Ramos (cell line): ENCODE data around the gene LYRM2.
"Not testable (repeated sequence)": the region's sequence is repeated elsewhere in the genome, so short reads cannot be mapped to it uniquely, and the experiment has no call there.

Experiments
- in situ Hi-C: fragments of 300-500 bp; cut with MboI; formaldehyde crosslinking; loops from one replicate; pipeline ENCODE4 v1.14.3; 2022; ENCODE audit warnings: low sequenced_read_pairs; ENCODE audit not compliant: unreplicated experiment

LYRM2 gene

DNA sequence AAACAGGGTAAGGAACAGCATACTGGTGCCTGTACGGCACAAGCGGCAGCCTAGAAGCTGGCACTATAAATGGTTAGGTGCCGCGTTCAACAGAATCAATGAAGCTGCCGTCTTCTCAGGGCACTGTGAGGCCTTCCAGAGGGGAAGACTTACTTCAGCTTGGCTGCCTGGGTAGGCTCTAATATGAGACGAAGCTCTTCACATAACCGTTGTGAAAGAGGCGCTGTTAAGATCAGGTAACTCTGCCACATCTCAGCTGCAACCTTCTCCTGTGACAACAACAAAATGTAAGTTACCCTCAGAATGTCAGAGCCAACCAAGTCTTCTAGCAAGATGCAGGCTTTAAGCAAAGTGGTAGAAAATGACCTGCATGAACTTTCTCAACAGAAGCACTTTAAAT lies 12.0 kb upstream of the LYRM2 start:
- in situ Hi-C loops = no loop called here

DNA sequence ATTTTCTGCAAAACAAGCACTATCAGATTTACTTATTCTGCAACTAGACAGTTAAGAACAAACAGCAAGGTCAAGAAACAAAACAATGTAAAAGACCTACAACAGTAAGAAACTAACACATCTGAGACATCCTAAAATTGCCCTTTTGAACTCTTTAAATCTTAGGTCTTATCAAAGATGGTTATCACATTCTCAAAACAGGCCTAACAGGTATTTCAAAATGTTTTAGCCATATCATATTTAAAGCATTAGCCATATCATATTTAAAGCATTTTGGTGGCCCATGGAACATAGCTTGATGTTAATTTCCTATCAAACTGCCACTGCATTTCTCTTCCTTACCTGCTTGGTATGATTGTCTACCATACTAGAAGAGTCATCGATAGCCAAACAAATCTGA lies 11.1 kb upstream of the LYRM2 start:
- in situ Hi-C loops = no loop called here

DNA sequence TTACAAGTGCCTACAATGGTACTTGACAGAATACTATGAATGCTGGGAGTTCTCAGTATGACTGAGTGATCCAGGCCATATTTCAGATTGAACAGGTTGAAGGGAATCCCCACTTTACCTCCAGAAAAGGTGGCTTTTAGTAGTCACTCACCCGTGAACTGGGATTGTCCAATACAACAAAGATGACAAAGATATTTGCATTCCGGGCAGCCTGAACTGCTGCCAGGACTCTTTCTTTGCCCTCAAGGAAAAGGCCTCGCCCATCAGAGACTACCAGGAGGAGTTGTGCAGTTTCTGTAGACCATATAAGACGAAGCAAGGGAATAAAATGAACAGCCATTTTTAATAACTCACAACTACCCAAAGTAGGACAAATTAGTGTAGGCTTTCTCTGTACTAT lies 6.3 kb upstream of the LYRM2 start:
- in situ Hi-C loops = no loop called here

DNA sequence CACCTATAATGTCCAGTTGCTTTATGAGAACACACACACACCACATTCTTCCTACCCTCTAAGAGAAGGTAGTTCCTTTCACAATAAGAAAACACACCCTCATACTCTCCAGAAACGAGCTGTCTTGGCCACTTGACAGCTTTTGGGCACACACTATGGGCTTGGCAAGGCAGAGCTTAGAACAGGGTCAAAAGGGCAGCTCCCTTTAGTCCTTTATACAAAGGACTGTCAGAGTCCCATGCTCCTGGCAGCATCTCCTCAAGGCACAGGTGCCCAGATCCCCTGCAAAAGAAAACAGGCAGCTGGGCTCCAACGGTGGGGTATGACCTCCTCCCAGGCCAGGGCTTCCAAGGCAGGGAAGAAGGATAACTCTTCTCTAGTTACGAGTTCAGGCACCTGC lies 4.9 kb upstream of the LYRM2 start:
- in situ Hi-C loops = no loop called here

DNA sequence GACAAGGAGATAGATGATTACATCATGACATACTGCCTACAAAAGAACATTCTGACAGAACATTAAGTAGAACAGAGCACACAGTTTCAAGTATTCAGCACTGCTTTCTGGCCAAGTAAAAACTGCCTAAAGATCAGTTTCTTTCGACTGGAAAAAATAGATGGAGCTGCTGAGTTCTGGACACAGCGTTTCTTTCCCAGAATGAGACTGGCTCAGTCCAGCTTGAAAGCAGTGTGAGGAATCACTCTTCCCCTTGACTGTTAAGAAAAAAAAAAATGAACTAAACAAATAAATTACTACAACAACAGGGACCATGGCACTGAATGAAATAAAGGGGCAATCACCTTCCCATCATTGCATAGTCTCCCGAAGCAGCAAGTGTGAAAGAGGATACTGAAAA lies 4.4 kb upstream of the LYRM2 start:
- in situ Hi-C loops = no loop called here

DNA sequence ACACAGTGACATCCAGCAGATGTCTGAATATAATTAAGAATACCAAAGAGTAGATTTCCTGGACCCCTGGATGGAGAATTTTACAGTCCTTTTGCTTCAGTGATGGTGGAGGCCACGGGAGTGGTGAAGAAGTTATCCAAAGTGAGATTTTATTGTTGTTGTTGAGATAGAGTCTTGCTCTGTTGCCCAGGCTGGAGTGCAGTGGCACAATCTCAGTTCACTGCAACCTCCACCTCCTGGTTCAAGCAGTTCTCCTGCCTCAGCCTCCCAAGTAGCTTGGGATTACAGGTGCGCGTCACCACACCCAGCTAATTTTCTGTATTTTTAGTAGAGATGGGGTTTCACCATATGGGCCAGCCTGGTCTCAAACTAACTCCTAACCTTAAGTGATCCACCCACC lies 3.0 kb upstream of the LYRM2 start:
- in situ Hi-C loops = not testable (repeated sequence)

DNA sequence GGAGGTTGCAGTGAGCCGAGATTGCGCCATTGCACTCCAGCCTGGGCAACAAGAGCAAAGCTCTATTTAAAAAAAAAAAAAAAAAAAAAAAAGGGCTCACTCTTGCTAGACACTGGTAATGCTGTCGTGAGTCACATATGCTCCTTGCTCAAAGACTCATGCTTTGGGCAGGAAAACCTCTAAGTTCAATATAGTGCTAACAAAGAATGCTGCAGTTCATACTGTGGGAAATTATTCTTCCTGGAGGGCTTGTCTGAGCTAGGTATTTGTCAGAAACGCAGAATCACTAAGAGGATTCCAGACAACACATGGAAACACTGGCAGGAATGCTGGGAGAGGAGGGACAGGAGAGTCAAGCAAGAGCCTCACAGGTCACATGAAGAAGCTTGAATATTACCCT lies 2.3 kb upstream of the LYRM2 start:
- in situ Hi-C loops = no loop called here

DNA sequence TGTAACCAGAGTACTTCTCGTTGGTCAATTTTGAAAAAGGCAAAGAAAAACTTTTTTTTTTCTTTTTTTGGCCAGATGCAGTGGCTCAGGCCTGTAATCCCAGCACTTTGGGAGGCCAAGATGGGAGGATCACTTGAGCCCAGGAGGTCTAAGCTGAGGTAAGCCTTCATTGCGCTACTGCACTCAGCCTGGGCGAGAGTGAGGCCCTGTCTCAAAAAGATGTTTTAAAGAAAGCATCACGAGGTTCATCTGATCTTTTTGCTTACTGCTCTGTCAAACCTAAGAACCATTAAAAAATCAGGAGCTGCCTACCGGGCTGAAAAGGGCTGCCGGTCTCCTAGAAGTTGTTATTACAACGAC lies 607 bp downstream of the LYRM2 start:
- in situ Hi-C loops = no loop called here

DNA sequence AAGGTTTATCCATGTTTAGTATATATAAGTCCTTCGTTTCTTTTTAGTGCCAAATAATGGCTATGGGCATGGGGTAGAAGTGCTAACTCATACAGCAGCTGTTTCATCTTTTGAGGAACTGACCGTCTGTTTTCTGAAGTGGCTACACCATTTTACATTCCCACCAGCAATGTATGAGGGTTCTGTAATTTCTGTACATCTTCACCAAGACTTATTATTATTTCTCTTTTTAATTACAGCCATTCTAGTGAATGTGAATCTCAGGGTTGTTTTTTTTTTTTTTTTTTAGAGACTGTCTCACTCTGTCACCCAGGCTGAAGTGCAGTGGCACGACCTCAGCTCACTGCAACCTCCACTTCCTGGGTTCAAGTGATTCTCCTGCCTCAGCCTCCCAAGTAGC lies 2.1 kb downstream of the LYRM2 start:
- in situ Hi-C loops = not testable (repeated sequence)

DNA sequence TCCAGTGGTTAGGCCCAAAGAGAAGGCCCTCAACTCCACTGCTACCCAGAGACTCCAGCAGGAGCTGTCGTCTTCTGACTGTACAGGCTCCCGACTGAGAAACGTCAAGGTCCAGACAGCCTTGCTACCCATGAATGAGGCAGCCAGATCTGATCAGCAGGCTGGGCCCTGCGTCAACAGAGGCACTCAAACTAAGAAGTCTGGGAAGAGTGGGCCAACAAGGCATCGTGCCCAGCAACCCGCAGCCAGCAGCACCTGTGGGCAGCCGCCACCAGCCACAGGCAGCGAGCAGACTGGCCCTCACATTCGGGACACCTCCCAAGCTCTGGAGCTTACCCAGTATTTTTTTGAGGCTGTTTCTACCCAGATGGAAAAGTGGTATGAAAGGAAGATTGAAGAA lies 8.1 kb downstream of the LYRM2 start:
- in situ Hi-C loops = no loop called here

DNA sequence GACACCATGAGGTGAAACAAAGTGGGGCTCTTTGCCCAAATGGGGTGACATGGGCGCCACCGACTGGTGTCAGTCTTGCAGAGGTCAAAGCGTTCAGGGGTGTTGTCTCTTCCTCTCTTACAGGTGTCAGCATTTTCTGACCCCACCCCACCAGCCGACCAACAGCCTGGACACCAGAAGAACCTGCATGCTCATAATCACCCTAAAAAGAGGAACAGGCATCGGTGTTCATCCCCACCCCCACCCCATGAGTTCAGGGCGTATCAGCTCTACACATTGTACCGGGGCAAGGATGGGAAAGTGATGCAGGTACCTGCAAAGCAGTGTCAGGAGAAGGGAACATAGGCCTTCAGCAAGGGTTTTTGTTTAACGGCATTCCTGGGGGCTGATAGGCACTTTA lies 14.8 kb downstream of the LYRM2 start:
- in situ Hi-C loops = loop anchor here (25.0 kb wide), 1 partner anchor 186 kb away; the partner anchor contains the start of gene ANKRD6

DNA sequence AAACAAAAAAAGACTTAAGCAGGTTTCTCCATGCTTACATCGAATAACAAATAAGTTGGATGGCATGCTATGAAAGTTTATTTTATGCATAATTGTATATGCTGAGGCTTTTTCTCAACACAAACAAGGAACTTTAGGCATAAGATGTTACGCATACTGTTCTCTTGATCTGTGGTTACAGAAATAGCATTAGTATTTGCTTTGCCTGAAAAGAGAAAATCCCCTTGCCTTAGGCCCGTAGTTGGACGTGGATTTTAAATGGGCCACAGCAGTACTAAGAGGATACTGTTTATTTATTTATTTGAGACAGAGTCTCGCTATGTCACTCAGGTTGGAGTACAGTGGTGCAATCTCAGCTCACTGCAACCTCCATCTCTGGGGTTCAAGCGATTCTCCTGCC lies 19.0 kb downstream of the LYRM2 start:
- in situ Hi-C loops = loop anchor here (10.0 to 25.0 kb wide), 2 partner anchors 182 to 645 kb away; partner anchors contain the start of gene ANKRD6

DNA sequence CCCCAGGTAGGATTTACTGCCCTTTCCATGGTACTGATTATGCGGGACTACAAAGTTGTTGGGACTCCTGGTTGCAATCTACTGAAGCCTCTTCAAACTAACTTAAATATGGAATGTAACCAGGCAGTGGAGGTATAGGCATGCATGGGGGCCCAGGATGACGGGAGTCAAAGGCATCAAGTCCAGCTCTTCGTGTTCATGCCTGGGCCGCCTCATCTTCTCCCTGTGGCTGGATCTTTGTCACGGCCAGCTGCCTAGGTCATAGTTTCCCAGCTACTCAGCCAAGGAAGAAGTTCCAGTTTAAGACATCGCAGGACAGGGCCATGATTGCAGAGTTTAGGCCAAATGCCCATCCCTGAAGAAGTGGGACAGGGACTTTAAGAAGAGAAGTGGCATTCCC lies 20.5 kb downstream of the LYRM2 start:
- in situ Hi-C loops = loop anchor here (10.0 to 25.0 kb wide), 2 partner anchors 181 to 643 kb away; partner anchors contain the start of gene ANKRD6

DNA sequence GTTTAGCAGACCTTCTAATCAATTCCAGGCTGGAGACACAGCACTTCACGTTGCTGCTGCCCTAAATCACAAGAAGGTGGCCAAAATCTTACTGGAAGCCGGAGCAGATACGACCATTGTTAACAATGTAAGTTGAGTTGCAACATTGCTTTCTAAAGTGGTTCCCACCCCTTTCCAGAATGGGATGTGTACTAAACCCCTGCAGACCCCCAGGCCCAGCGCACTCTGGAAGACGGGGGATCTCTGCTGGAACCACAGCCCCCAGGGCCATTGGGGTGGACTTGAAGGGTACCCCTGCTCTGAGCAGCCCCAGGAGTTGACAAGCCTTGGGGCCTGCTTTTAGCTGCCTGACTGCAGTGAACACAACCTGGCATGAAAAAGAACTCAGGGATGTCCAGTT lies 22.0 kb downstream of the LYRM2 start:
- in situ Hi-C loops = loop anchor here (10.0 to 25.0 kb wide), 2 partner anchors 179 to 642 kb away; partner anchors contain the start of gene ANKRD6

DNA sequence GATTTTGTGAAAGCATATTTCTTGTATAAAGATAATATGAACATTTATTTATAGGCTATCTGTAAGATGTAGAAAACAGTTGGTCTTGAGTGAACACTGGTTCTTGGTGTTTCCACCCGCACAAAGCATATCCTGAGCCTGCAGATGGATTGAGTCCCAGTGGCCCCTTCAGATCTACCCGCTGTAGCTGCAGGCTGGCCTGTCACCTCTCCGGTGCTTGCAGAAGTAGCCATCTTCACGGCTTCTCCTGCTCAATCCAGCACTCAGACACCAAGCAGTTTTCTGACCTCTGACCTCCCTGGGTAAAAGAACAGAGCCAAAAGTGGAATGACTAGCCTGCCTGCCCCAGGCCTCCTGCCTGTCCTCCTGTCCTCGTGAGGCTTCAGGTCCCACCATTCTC lies 22.7 kb downstream of the LYRM2 start:
- in situ Hi-C loops = loop anchor here (10.0 to 25.0 kb wide), 2 partner anchors 179 to 641 kb away; partner anchors contain the start of gene ANKRD6

DNA sequence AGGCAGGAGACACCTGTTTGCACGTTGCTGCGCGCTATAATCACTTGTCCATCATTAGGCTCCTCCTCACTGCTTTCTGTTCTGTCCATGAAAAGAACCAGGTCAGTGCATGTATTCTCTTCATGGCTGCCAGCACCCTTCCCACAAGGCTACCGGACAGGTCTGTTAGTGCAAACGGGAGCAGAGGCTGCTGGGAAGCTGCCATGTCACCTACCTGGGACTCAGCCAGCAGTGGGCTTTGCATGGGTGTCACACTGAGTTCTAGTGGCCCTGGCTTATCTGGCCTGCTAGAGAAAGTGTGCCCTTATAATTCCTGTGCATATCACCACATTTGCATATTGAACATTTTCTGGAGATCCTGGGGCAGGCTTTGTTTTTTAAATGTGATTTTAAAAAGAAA lies 24.8 kb downstream of the LYRM2 start:
- in situ Hi-C loops = loop anchor here (10.0 to 25.0 kb wide), 2 partner anchors 176 to 639 kb away; partner anchors contain the start of gene ANKRD6

DNA sequence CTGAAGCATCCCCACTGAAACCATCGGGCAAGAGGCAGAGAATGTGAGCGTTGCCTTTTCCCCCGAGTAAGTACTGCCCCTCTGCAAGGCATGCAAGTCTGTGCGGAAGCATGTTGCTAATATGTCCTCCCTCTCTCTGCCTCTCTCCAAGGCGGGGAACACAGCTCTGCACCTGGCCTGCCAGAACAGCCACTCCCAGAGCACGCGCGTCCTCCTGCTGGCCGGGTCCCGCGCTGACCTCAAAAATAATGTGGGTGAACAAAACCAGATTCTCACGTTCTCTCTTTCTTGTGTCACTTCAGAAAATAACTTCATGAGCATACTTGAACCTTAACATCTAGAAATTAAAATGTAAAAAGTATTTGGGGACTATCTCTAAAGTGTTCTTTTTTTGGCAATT lies 26.4 kb downstream of the LYRM2 start:
- in situ Hi-C loops = loop anchor here (10.0 to 25.0 kb wide), 2 partner anchors 175 to 637 kb away; partner anchors contain the start of gene ANKRD6

DNA sequence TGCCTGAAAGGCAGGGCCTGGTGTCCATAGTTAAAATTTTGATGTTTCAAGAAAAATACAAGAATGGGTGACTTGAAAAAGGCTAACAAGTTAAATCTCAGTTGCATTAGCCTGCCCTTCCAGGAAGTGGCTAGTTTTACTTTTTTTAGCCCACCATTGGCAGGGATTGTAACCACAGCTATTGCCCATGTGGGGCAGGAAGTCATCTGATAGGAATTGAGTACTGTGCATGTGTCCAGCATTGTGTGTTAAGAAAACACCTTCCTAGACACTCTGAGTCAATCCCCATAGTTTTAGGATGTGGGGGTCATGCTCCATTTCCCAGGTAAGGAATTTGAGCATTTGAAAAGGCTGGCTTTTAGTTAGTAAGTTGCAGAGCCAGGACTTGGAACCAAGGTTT lies 26.9 kb downstream of the LYRM2 start:
- in situ Hi-C loops = loop anchor here (10.0 to 25.0 kb wide), 2 partner anchors 174 to 637 kb away; partner anchors contain the start of gene ANKRD6

DNA sequence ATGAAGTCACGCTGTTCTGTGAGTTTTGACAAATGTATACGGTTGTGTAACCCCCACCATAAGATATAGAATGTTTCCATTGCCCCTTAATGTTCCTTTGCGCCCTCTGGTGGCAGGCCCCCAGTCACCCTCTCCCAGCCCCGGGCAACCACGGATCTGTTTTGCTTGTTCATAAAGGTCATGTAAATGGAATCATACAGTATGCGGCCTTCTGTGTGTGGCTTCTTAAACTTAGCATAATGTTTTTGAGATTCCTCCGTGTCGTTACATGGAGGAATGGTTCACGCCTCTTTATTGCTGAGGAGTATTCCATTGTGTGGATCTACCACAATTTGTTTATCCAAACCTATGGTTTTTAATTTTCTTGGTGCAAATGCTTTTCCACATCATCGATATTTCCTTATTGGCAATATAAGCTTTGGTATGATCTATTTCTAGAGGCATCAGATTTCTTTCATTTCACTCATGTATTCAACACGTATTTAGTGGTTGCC lies 28.4 kb downstream of the LYRM2 start:
- in situ Hi-C loops = loop anchor here (10.0 to 25.0 kb wide), 2 partner anchors 173 to 635 kb away; partner anchors contain the start of gene ANKRD6

DNA sequence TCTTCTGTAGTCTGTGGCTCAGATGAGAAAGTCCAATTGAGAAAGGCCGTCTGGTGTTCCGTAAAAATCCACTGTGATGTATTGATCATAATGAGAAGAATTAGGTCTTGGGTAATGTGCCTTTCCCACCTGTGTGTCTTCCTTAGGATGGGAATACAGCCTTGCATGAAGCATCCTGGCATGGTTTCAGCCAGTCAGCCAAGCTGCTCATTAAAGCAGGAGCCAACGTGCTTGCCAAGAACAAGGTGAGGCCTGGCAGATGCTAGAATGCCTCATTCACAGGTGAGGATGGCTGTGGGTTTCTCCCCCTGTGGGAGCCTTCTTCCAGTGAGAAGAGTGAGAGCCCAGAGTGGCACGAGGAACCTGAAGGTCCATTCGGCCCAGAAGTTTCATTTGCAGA lies 32.7 kb downstream of the LYRM2 start:
- in situ Hi-C loops = loop anchor here (25.0 kb wide), 1 partner anchor 169 kb away; the partner anchor contains the start of gene ANKRD6

DNA sequence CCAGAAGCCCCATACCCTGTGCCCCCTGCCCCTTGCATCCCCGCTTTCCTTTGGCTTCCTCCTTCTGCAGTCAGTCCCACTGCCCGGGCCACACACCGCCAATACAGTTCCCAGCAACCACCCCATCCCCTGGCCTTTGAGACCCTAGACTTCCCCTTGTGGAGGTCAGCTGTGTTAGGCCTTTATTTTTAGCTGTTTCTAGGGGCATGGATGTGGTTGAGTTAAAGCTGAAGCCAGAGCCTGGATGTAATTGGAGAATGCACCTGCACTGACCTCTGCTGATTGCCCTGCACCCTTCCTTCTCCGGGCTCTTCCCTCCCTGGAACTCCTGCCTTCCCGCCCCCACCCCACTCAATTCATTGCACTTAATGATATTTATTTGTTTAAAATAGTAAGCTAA lies 33.9 kb downstream of the LYRM2 start:
- in situ Hi-C loops = loop anchor here (25.0 kb wide), 1 partner anchor 167 kb away; the partner anchor contains the start of gene ANKRD6

DNA sequence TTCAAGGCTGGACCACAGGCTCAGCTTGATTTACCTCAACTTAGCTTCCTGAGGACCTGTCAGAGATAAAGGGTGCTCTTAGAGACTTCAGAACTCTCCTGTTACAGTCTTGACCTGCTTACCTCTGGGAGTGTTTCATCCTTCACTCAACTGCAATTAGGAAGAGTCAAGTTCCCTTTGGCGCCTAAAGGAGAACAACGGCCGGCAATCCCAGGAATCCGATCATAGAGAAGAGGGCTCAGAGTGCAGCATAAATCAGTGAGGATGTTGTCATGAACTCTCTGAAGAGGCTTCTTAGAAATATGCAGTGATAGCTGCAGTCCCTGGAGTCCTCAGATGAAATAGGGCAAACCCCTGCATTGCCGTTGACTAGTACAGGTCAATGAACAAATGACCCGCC lies 36.4 kb downstream of the LYRM2 start:
- in situ Hi-C loops = loop anchor here (25.0 kb wide), 1 partner anchor 165 kb away; the partner anchor contains the start of gene ANKRD6
